T-cell (primary cell): ENCODE results near the gene MSH5. TPM values are rescaled to one million over a fixed set of nuclear protein-coding genes. Genes with fewer than 3 reads are reported as not detected.
A peak's percentile ranks its signal among the peaks of the same experiment; 100 is the strongest.

Experiments used
- ATAC-seq, 4 experiments: fragments of 200-7000 bp in 3 of 4; fragments of 150-1000 bp in 1 of 4; cut with Tn5 transposase; replicated peaks in 1 of 4; 1 replicate in 3 of 4; 2 replicates in 1 of 4; pipeline ENCODE4 v1.10.0; 2021; ENCODE audit warnings: moderate library complexity in 3 of 4, mild to moderate bottlenecking in 2 of 4, moderate number of reproducible peaks in 1 of 4
- CTCF ChIA-PET, 2 donors: fragments of 300-600 bp; sonication (Branson Sonifier 250); formaldehyde crosslinking; loops; one replicate each; lab custom pipeline; 2022; ENCODE audit warnings: antibody characterized with exemption in 2 of 2; lab: Charles Lee
- POLR2A ChIA-PET, 2 donors: fragments of 300-600 bp; sonication (Branson Sonifier 250); formaldehyde crosslinking; loops; one replicate each; lab custom pipeline; 2022; ENCODE audit warnings: antibody characterized with exemption in 2 of 2; lab: Charles Lee
- DNase-seq, 35 experiments: peaks; one replicate each; pipeline versions ENCODE4 v3.0.0 to v3.0.0-alpha.2; 2013 to 2023
- H3K27ac ChIP-seq: one replicate; pipeline ENCODE4 v1.5.1; 2013; ENCODE audit warnings: low read length
- H3K27me3 ChIP-seq, 2 experiments: replicated peaks in 1 of 2; 1 replicate in 1 of 2; 2 replicates in 1 of 2; pipeline versions ENCODE4 v1.6.1 to v1.7.0; 2013; ENCODE audit warnings: low read length in 1 of 2, mixed read lengths in 1 of 2; ENCODE audit not compliant: control insufficient read depth in 2 of 2, insufficient read depth in 2 of 2; ENCODE audit errors: extremely low read depth in 1 of 2
- H3K36me3 ChIP-seq, 2 donors: 1 replicate in 1 of 2; 2 replicates in 1 of 2; pipeline versions ENCODE4 v1.6.1 to v1.7.0; 2013; ENCODE audit warnings: low read length in 1 of 2; ENCODE audit not compliant: control insufficient read depth in 2 of 2, insufficient read depth in 1 of 2; ENCODE audit errors: extremely low read depth in 1 of 2
- H3K4me1 ChIP-seq, 2 experiments: 1 replicate in 1 of 2; 2 replicates in 1 of 2; pipeline versions ENCODE4 v1.6.1 to v1.7.0; 2013; ENCODE audit warnings: low read length in 2 of 2, mixed read lengths in 1 of 2; ENCODE audit not compliant: insufficient read depth in 2 of 2, control insufficient read depth in 1 of 2; ENCODE audit errors: extremely low read depth in 1 of 2
- H3K4me3 ChIP-seq, 2 donors: 1 replicate in 1 of 2; 2 replicates in 1 of 2; pipeline versions ENCODE4 v1.5.1 to v1.7.0; 2013; ENCODE audit warnings: mild to moderate bottlenecking in 2 of 2, low read length in 1 of 2, moderate library complexity in 1 of 2; ENCODE audit not compliant: control insufficient read depth in 1 of 2; ENCODE audit errors: extremely low read depth in 1 of 2
- H3K9me3 ChIP-seq: 2 replicates; pipeline ENCODE4 v1.7.0; 2013
- H3K27ac Mint-ChIP-seq, 2 donors: one replicate each; pipeline ENCODE4 v1.8.0; 2020 to 2021; ENCODE audit warnings: mild to moderate bottlenecking in 2 of 2, mixed read lengths in 2 of 2
- H3K27me3 Mint-ChIP-seq, 2 donors: one replicate each; pipeline ENCODE4 v1.8.0; 2021 to 2022; ENCODE audit warnings: mixed read lengths in 2 of 2
- H3K36me3 Mint-ChIP-seq: one replicate; pipeline ENCODE4 v1.8.0; 2021; ENCODE audit warnings: mixed read lengths
- H3K4me1 Mint-ChIP-seq, 3 donors: one replicate each; pipeline ENCODE4 v1.8.0; 2020 to 2022; ENCODE audit warnings: mixed read lengths in 3 of 3, mild to moderate bottlenecking in 1 of 3
- H3K4me3 Mint-ChIP-seq, 3 donors: one replicate each; pipeline ENCODE4 v1.8.0; 2020 to 2022; ENCODE audit warnings: mild to moderate bottlenecking in 3 of 3, mixed read lengths in 3 of 3, moderate library complexity in 3 of 3
- H3K9me3 Mint-ChIP-seq, 3 donors: one replicate each; pipeline ENCODE4 v1.8.0; 2020 to 2022; ENCODE audit warnings: mixed read lengths in 3 of 3
- WGBS: methylation state at CpG from one replicate; pipeline ENCODE4 v1.1.5; 2013; ENCODE audit warnings: missing lambda C conversion rate; ENCODE audit not compliant: insufficient coverage; 5-methylcytosine and 5-hydroxymethylcytosine counted together
- total RNA-seq, 35 experiments: library from RNA in 6 of 35; stranded (reverse) in 6 of 35; fragments of 120-200 nt in 1 of 35; gene quantifications; one replicate each; pipeline versions ENCODE4 v1.2.1 to v1.2.4 and lab custom pipeline; 2013 to 2026

Gene MSH5
- total RNA-seq, 5 donors from 2014 or later (not counting 1 experiment from before 2014, with no cell fraction given) = 13.7 to 22.4 (median 14.4) TPM

DNA sequence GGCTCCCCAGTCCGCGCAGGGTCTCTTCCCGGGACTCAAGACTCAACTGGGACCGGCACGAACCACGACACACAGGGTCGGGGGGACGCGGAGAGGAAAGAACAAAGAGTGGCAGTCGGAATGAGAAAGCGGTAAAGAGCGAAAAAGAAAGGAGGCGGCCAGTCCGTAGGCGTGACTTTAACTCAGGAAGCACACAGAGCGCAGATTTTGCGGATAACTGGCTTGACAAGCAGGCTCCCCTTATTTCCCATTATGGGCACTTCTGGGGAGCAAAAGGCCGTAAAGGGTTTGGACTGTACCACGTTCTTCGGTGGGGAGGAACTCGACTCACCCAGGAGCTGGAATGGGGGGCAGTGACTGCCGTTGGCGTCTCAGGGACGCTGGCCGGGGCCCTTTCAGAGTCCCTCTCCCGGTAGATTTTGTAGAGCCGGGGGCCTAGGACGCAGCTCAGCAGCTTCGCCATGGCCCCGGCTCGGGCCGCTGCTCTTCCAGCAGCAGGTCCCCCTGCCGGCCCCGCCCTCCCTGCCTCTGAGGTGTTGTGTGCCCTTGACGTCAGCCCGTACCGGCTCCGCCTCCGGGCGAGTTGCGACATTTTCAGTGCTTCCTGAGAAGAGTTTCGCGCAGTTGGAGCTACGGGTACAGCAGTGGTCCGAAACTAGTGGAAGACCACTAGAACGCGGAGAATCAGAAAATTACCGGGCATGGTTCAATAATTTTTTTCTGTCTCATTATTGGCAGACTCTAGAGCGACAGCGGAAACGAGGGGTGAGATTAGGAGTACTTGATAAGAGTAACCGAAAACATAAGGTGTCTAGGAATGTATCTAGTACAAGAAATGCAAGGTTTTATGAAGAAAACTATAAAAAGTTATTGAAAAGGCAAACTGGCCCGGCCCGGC is 36.7 kb upstream of the MSH5 start, which contains the start of gene ABHD16A:
ABHD16A (minus strand) TSS at position 506 of the 898 bp plus-strand sequence; CDS start at position 463, 43 bp downstream.
- ChIA-PET CTCF (interaction anchor here (0.6 to 1.2 kb wide), 5 partner anchors 12 to 1142 kb away, joined by 3 read pairs; partner anchors contain the start of genes GPANK1 (in 1 of the 2) and NEU1 (in 1 of the 2)), POLR2A (interaction anchor here in 1 of 2 donors (0.6 to 1.3 kb wide), 3 partner anchors 35 to 160 kb away, joined by 3 to 10 read pairs (median 3); partner anchors contain the start of genes BAG6 and NEU1)
- Mint-ChIP-seq H3K36me3 (peaks cover 6% of the 10 kb centered on the region), H3K27me3 (no peaks in the 10 kb centered on the region), H3K4me3 (peak within 1 kb of the TSS; percentile 98 to 99 (median 98)), H3K9me3 (no peaks in the 10 kb centered on the region), H3K4me1 (peaks cover 32 to 37% (median 35%) of the 10 kb centered on the region in 3 donors), H3K27ac (peak within 1 kb of the TSS; percentile 94 to 98)
- peaks cover 7 to 8% of the 10 kb centered on the region in 2 donors for H3K36me3 ChIP-seq
- peak; percentile 94 to 95 (median 95) for ATAC-seq
- no peaks in the 10 kb centered on the region for H3K9me3 ChIP-seq
- under 1% methylated on average over 50 of the region's 54 CpGs for WGBS
- peak within 1 kb of the TSS; percentile 96 for H3K27ac ChIP-seq
- H3K4me1 ChIP-seq = peaks cover 13 to 32% of the 10 kb centered on the region in 2 experiments
- H3K4me3 ChIP-seq = peak within 1 kb of the TSS; percentile 82 to 99
- DNase-seq = peak; percentile 95 to 100 (median 98)
- H3K27me3 ChIP-seq = peaks cover 0 to 4% of the 10 kb centered on the region in 2 experiments

DNA sequence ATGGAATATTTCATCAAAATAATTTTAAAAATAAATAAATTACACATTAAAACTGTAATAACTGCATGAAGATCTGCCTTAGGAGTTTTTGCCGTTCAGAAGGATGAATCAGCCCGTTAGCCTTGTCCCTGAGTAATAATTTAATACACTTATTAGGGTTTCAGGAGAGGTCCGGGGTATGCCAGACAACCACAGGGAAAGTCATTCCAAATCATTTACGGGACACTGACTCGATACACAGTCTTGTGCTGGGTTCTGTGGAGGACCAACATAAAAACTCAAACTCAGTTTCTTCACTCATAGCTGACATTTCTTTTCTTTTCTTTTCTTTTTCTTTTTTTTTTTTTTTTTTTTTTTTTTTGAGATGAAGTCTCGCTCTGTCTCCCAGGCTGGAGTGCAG is 33.9 kb upstream of the MSH5 start:
- peaks cover 27 to 33% (median 30%) of the 10 kb centered on the region in 3 donors for H3K4me1 Mint-ChIP-seq
- H3K27me3 ChIP-seq = peaks cover 0 to 19% of the 10 kb centered on the region in 2 experiments
- WGBS = no CpG with 5 or more reads among the region's 6 CpGs
- H3K9me3 Mint-ChIP-seq = no peaks in the 10 kb centered on the region
- H3K4me1 ChIP-seq = peaks cover 13 to 28% of the 10 kb centered on the region in 2 experiments
- POLR2A ChIA-PET = interaction anchor here (0.6 to 0.8 kb wide), 3 partner anchors 11 to 250 kb away, joined by 3 to 9 read pairs (median 4); no protein-coding TSS in a partner anchor
- CTCF ChIA-PET = no interaction called here
- no peak overlapping the region for H3K27ac ChIP-seq
- ATAC-seq = no peak
- no peak for DNase-seq
- H3K27ac Mint-ChIP-seq = no peak overlapping the region
- no peak overlapping the region for H3K4me3 Mint-ChIP-seq
- no peaks in the 10 kb centered on the region for H3K9me3 ChIP-seq
- H3K36me3 ChIP-seq = no peaks in the 10 kb centered on the region
- H3K4me3 ChIP-seq = no peak overlapping the region
- no peaks in the 10 kb centered on the region for H3K27me3 Mint-ChIP-seq
- H3K36me3 Mint-ChIP-seq = peaks cover 3% of the 10 kb centered on the region

DNA sequence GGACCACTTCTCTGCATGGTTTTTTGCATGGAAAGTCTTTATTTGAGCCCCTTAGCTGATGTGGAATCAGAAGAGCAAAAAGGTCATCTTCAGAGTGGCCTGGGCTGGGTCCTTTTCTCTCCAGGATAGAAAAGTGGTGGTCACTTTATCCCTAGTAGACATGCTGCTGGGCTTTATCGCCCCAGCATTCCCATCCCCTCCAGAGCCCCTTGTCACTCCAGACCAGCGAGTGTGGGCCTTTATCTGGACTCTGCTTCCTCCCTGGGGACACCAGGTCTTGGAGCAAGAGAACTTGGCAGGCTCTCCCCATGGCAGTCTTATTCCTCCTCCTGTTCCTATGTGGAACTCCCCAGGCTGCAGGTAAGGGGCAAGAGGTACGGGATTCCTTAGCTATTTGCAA is 33.2 kb upstream of the MSH5 start, which contains the start of gene LY6G6F:
LY6G6F (plus strand) TSS at position 268 of the 400 bp plus-strand sequence; CDS start at position 309, 41 bp downstream.
- Mint-ChIP-seq H3K27me3 (no peaks in the 10 kb centered on the region), H3K27ac (no peak within 1 kb of the TSS), H3K4me1 (peaks cover 25 to 32% (median 30%) of the 10 kb centered on the region in 3 donors), H3K4me3 (no peak within 1 kb of the TSS), H3K36me3 (no peaks in the 10 kb centered on the region), H3K9me3 (no peaks in the 10 kb centered on the region)
- Histone ChIP-seq H3K9me3 (no peaks in the 10 kb centered on the region), H3K4me3 (no peak within 1 kb of the TSS), H3K27ac (no peak within 1 kb of the TSS), H3K4me1 (peaks cover 12 to 29% of the 10 kb centered on the region in 2 experiments), H3K27me3 (peaks cover 0 to 19% of the 10 kb centered on the region in 2 experiments), H3K36me3 (no peaks in the 10 kb centered on the region)
- no peak for DNase-seq
- ChIA-PET CTCF (interaction anchor here in 1 of 2 donors (0.6 kb wide), 1 partner anchor 123 kb away, joined by 5 read pairs; no protein-coding TSS in a partner anchor), POLR2A (interaction anchor here (0.6 to 0.8 kb wide), 3 partner anchors 11 to 249 kb away, joined by 3 to 9 read pairs (median 4); no protein-coding TSS in a partner anchor)
- ATAC-seq = no peak
- no CpG with 5 or more reads among the region's 3 CpGs for WGBS

DNA sequence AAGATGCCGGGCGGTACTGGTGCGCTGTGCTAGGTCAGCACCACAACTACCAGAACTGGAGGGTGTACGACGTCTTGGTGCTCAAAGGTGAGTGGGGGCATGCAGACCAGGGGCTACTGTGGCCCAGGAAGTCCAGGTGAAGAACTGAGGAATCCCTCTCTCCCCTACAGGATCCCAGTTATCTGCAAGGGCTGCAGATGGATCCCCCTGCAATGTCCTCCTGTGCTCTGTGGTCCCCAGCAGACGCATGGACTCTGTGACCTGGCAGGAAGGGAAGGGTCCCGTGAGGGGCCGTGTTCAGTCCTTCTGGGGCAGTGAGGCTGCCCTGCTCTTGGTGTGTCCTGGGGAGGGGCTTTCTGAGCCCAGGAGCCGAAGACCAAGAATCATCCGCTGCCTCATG is 32.1 kb upstream of the MSH5 start:
- H3K4me1 Mint-ChIP-seq = peaks cover 24 to 28% (median 26%) of the 10 kb centered on the region in 3 donors
- CTCF ChIA-PET = no interaction called here
- no peak for DNase-seq

DNA sequence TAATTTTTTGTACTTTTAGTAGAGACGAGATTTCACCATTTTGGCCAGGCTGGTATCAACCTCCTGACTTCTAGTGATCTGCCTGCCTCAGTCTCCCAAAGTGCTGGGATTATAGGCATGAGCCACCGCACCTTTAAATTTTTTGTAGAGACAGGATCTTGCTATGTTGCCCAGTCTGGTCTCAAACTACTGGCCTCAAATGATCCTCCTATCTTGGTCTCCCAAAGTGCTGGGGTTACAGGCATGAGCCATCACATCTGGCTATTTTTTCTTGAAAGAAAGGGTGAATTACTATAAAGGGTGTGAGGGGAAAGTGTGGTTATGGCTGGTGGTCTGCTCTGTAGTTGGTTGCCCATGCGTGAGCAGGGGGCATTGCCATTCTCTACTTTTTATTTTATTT is 31.6 kb upstream of the MSH5 start:
- H3K27ac Mint-ChIP-seq = no peak overlapping the region
- ATAC-seq (no peak), DNase-seq (no peak)
- peaks cover 5 to 21% of the 10 kb centered on the region in 2 experiments for H3K4me1 ChIP-seq
- no peaks in the 10 kb centered on the region for H3K36me3 Mint-ChIP-seq
- WGBS = no CpG with 5 or more reads among the region's 3 CpGs
- H3K27ac ChIP-seq = no peak overlapping the region
- H3K36me3 ChIP-seq = no peaks in the 10 kb centered on the region
- POLR2A ChIA-PET = interaction anchor here in 1 of 2 donors (0.6 kb wide), 1 partner anchor 123 kb away, joined by 3 read pairs; no protein-coding TSS in a partner anchor
- H3K27me3 Mint-ChIP-seq = no peaks in the 10 kb centered on the region
- no peaks in the 10 kb centered on the region for H3K9me3 ChIP-seq
- no peak overlapping the region for H3K4me3 Mint-ChIP-seq
- peaks cover 0 to 21% of the 10 kb centered on the region in 2 experiments for H3K27me3 ChIP-seq
- H3K4me1 Mint-ChIP-seq = peaks cover 21 to 26% (median 24%) of the 10 kb centered on the region in 3 donors
- CTCF ChIA-PET = interaction anchor here in 1 of 2 donors (0.6 kb wide), 1 partner anchor 123 kb away, joined by 3 read pairs; no protein-coding TSS in a partner anchor
- no peak overlapping the region for H3K4me3 ChIP-seq
- no peaks in the 10 kb centered on the region for H3K9me3 Mint-ChIP-seq

More for the DNA sequence above, 32.1 kb upstream of the MSH5 start:
- H3K4me1 ChIP-seq = peaks cover 2 to 21% of the 10 kb centered on the region in 2 experiments
- Mint-ChIP-seq H3K36me3 (no peaks in the 10 kb centered on the region), H3K27me3 (no peaks in the 10 kb centered on the region), H3K4me3 (no peak overlapping the region), H3K9me3 (no peaks in the 10 kb centered on the region), H3K27ac (no peak overlapping the region)
- POLR2A ChIA-PET = no interaction called here
- WGBS = 81% methylated on average over 3 of the region's 10 CpGs
- no peaks in the 10 kb centered on the region for H3K36me3 ChIP-seq
- H3K4me3 ChIP-seq = no peak overlapping the region
- no peak for ATAC-seq
- no peak overlapping the region for H3K27ac ChIP-seq
- peaks cover 0 to 19% of the 10 kb centered on the region in 2 experiments for H3K27me3 ChIP-seq
- no peaks in the 10 kb centered on the region for H3K9me3 ChIP-seq
